NCI-H128 (cell line): ENCODE data around the gene SNRK.

Experiments
- DNase-seq: peaks from one replicate; lab custom pipeline; 2025; ENCODE audit not compliant: unreplicated experiment; lab: John Stamatoyannopoulos, UW

The SNRK gene

GRCh38 chr3:43370293-43370980, 84.1 kb downstream of the SNRK start:
- DNase-seq = no peak

DNA sequence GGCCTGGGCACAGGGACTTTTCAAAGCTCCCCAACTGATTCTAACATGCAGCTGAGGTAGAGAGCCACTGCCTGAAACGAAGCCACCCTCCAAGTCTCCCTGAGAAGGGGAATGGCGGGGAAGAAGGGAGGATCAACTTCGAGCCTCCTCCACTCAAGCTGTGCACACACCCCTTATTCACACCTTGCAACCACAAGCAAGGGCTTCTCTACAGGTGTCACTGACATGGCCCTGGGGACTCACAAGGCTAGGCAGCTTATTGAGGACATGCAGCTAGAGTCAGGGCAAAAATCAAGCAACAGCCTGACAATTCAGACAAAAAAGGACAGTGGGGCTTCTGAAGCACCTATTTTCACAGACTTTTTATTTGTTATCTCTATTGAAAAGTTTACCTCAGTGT, 85.2 kb downstream of the SNRK start:
- DNase-seq = no peak

DNA sequence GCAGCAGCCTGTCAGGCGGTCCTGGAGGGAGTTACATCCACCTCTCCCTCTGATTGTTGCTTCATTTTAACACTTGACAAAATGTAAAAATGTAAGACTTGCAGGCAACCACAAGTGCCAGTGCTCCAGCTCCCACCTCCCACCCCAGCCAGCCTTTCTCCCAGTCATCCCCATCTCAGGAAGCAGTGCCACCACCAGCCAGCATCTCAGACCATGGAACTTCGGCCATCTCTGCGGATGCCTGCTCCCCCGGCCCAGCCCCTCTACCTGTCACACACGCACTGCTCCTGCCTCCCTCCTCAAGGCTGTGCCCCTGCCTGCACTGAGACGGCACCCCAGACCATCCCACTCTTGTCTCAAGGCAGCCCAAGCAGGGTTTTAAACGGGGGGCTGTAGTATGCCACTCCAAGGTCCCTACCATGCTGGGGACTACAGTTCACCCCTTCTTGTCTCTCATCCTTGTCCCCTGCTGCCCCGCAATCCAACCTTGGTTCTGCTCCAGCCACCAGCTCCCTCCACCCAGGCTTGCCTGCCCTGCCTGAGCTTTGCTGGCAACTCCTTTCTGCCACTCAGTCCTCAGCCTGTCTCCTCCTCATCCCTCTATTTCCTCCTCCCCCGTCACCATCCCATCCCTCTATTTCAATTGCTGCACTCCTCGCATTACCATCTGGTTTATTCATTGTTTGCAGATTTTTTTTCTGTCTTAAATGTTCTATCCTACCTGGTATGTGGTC, 85.8 kb downstream of the SNRK start:
- no peak for DNase-seq

GRCh38 chr3:43372809-43373559, 86.6 kb downstream of the SNRK start:
- no peak for DNase-seq

DNA sequence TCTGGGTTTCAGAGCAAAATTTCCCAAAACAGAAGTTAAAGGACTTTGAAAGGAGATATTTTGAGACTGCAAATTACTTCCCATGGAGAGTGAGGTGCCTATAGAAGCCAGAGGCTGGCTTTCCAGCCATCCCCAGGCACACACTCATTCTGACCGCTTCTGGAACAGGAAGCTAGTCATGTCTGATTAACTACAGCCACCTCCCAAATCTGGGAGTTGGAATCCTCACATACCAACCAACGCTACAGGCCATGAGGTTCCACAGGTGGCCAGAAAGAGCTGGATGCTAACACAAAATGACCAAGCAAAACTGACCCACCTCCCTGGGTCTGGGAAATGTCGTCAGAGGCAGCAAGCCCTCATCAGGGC, 87.2 kb downstream of the SNRK start:
- DNase-seq = no peak

DNA sequence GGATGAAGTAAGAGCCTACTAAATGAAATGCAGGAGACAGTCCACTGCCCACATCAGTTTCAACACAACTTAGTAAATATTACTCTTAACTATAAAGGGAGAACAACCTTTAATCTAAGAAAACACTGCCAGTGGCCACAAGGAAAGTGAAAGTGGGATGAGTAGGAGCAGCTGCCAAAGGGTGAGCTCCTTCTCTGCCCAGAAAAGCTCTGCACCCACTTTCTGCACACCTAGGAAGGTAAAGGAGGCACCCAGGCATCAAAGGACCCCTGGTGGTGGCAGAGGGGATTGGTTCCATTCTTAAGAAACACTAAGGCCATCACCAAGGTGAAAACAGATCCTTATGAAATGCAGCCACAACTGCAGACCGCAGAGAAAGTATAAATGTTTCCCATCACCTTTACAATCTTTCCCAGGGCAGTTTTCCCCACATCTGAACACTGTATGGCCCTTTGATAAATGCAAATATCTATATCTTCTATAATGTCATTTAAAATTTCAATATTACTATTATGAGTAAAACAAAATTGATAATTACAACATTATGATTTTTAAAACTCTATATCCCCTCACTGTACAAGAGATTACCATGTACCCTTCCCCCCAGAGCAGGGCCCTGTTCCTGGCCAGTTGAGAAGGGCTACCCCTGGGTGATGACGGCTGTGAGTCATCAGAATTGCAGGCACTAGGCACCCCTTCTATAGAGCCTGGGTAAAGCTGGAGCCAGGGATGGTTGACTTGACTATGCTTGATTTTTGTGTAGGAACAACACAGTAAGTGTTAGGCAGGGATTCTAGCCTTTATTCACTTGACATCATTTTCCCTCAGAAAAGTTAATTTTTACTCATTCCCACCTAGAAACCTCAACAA, 92.0 kb downstream of the SNRK start:
- no peak for DNase-seq

GRCh38 chr3:43379343-43379742, 93.0 kb downstream of the SNRK start:
- no peak for DNase-seq

- no peak for DNase-seq
Measured at GRCh38 chr3:43388175-43388574, 101.8 kb downstream of the SNRK start.

DNA sequence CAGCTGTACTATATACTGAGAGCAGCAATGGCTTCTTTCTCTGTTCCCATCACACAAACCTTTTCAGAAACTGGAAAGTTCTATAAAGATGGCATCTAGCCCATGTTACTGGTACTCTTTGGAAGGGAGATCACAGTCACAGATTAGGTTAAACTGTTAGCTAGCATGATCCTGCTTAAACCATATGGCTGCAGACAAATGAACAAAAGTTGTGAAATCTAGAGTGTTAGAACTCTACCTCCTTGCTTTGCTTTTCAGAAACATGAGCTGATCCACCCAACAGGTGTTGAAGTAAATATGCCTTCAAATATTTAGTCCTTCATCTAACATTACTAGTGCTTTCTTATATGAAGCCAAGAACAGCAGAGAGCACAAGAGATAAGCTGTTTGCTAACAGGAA, 102.6 kb downstream of the SNRK start:
- DNase-seq = no peak

DNA sequence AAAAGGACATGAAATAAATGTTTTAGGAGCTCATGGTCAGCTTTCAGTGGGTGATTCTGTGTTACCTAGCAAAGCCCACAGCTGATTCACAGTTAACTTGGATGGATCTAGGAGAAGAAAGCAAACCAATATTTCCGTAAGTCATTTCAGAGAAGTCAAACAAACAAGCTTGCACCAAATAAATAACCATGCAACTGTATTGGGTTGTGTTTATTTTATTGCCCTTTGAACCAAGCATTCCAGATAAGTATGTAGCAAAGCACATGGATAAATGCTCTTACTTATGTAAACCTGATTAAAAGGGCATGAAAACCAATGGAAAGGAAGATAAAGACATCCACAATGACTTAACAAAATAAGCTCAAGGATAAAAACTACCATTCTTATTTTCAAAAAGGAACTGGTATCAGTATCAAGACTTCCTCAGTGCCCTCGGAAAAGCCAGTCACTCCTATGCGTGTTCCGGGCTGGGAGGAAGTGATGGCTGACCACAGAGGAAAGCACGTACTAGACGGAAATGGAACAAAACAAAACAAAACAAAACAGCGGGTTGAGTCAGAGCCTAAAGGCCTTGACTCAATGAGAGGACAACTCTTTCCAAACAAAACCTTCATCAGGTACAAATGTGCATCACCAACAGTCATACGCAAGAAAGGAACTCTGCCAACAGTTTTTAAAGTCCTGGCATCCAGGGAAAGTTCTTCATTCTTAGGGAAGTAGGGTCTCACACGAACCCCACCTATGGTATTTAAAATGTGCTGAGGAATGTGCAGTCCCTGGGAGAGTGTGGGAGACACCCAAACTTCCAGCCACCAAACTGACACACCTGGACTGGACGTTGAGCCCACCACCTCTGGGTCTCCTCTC, 103.3 kb downstream of the SNRK start:
- DNase-seq = no peak

DNA sequence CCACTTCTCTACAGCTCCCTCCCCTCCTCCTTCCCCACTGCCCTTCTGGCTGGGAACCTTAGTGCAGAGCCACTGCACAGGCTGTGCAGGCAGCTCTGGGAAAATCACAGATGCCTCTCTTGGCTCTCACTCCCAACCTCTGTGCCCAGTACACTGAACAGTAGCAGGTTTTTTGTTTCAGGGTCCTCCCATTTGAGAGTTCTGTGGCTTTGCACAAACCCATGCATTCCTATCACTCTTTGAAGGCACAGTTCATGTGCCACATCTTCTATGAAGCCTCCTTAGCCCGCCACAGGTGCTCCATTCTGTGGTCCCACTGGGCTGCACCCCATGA, 103.9 kb downstream of the SNRK start:
- DNase-seq = no peak

- DNase-seq = no peak
Measured at GRCh38 chr3:43391621-43392020, 105.3 kb downstream of the SNRK start.

DNA sequence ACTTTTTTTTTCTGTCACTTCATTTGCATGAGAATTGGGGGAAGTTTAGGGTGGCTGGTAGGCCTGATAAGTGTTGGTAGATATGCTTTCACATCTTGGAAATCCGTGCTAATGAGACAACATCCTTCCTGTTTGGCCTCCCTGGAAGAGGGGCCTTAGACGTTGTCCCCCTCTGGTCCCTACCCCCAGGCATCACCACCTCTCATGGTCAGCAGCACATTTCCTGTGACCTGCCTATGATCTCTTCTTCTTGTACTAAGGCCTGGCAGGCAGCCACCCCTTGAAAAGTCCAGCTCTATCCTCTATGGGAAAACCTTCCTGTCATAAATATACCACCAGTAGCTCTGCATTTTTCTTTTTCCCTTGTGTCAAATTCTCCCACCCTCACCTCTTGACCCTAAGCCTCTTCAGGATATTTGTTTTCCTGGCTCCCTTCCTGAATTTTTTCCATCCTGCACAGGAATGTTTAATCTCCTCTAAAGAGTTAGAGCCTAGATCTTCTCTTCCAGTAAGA, 107.8 kb downstream of the SNRK start:
- DNase-seq = no peak

DNA sequence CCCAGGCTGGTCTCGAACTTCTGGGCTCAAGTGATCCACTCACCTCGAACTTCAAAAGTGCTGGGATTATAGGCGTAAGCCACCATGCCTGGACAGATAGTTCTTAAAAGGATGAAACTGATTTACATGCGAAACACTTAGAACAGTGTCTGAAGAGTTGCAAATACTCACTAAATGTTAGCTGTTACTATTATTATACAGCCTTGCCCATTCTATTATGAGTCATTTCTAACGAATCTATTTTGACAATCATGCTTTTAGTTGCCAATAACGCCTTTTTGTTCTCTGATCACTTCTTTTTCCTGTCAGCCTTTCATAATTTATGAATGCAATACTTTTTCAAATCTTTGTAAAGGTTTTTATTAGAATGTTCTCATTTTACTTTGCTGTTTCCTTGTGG, 112.7 kb downstream of the SNRK start:
- DNase-seq = no peak

DNA sequence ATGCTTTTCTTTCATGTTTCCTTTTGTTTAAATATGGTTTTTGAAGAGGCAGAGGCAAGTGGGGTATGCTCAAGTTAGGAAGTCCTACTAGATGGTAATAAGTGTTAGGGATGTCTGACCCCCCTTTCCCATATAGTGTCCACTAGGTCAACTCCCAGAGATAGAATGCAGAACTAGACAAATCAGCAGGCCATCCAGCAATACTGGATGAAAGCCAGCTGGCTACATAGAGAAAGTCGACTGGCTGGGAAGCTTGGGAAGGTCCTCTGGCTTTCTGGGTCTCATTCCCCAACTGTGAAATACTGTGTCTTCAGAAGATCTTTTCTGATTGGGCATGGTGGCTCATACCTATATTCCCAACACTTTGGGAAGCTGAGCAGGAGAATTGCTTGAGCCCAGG, 113.8 kb downstream of the SNRK start:
- DNase-seq = no peak
